ENCODE results near the gene TMEM52.
"Not testable (repeated sequence)": the region's sequence is repeated elsewhere in the genome, so short reads cannot be mapped to it uniquely, and the experiment has no call there.

TMEM52 gene

GRCh38 chr1:1893291-1893985 lies 25.6 kb downstream of the TMEM52 start:
- no peak for DNase-seq (ENCODE audit: low spot score)

GRCh38 chr1:1892763-1893120 lies 26.3 kb downstream of the TMEM52 start:
- DNase-seq (ENCODE audit: low spot score): no peak

GRCh38 chr1:1892079-1892762 lies 26.9 kb downstream of the TMEM52 start:
- DNase-seq (ENCODE audit: low spot score): no peak

- peak; percentile 42 for DNase-seq (ENCODE audit: low spot score)
Observed at GRCh38 chr1:1891349-1892078, 27.6 kb downstream of the TMEM52 start.

GRCh38 chr1:1890506-1891348 lies 28.4 kb downstream of the TMEM52 start, which contains the start of gene GNB1:
Gene GNB1 (minus strand): TSS chr1:1891087. CDS start chr1:1825453, 65,634 bp downstream.
- peak; percentile 82 for DNase-seq (ENCODE audit: low spot score)

GRCh38 chr1:1889847-1890505 lies 29.1 kb downstream of the TMEM52 start:
- DNase-seq (ENCODE audit: low spot score): peak; percentile 44

- DNase-seq (ENCODE audit: low spot score): no peak
Observed at GRCh38 chr1:1889090-1889750, 29.9 kb downstream of the TMEM52 start.

GRCh38 chr1:1883890-1884289 lies 35.2 kb downstream of the TMEM52 start:
- not testable (repeated sequence) for DNase-seq (ENCODE audit: low spot score)

GRCh38 chr1:1883092-1883873 lies 35.8 kb downstream of the TMEM52 start:
- DNase-seq (ENCODE audit: low spot score): no peak

GRCh38 chr1:1881727-1882126 lies 37.4 kb downstream of the TMEM52 start:
- DNase-seq (ENCODE audit: low spot score): no peak

GRCh38 chr1:1880617-1881312 lies 38.3 kb downstream of the TMEM52 start:
- DNase-seq (ENCODE audit: low spot score): no peak

- no peak for DNase-seq (ENCODE audit: low spot score)
Observed at GRCh38 chr1:1879942-1880341, 39.1 kb downstream of the TMEM52 start.

GRCh38 chr1:1877865-1878436 lies 41.1 kb downstream of the TMEM52 start:
- no peak for DNase-seq (ENCODE audit: low spot score)

GRCh38 chr1:1876335-1876930 lies 42.6 kb downstream of the TMEM52 start:
- no peak for DNase-seq (ENCODE audit: low spot score)

- DNase-seq (ENCODE audit: low spot score): no peak
Observed at GRCh38 chr1:1875932-1876331, 43.1 kb downstream of the TMEM52 start.

- DNase-seq (ENCODE audit: low spot score): no peak
Observed at GRCh38 chr1:1874901-1875300, 44.2 kb downstream of the TMEM52 start.

- no peak for DNase-seq (ENCODE audit: low spot score)
Observed at GRCh38 chr1:1873186-1873585, 45.9 kb downstream of the TMEM52 start.

GRCh38 chr1:1872329-1872994 lies 46.6 kb downstream of the TMEM52 start:
- DNase-seq (ENCODE audit: low spot score): no peak
